GM12878 (cell line): ENCODE results near the gene PRR29. TPM values are rescaled to one million over a fixed set of nuclear protein-coding genes. Genes with fewer than 3 reads are reported as not detected.

Experiments
- ATAC-seq: fragments of 200-7000 bp; cut with Tn5 transposase; 3 replicates; pipeline ENCODE4 v1.9.1; 2020; ENCODE audit warnings: mild to moderate bottlenecking, moderate library complexity
- BruUV-seq: library from RNA; stranded (reverse); fragments of 400-500 nt; replicated peaks from 2 replicates; lab custom pipeline; 2021; lab: Mats Ljungman, UMichigan
- CTCF ChIA-PET: fragments of 300-600 bp; sonication (Branson Sonifier 250); formaldehyde crosslinking; extraction: SDS; loops from one replicate; lab custom pipeline; 2021; ENCODE audit warnings: inconsistent platforms; lab: Yijun Ruan, JAX
- POLR2A ChIA-PET: fragments of 350-600 bp; formaldehyde crosslinking; extraction: SDS; loops from one replicate; lab custom pipeline; 2021; ENCODE audit warnings: inconsistent platforms; lab: Charles Lee
- RAD21 ChIA-PET: fragments of 300-600 bp; sonication (Branson Sonifier 250); formaldehyde crosslinking; loops from one replicate; lab custom pipeline; 2023; ENCODE audit warnings: antibody characterized with exemption; ENCODE audit not compliant: unreplicated experiment; lab: Charles Lee
- SMC1A ChIA-PET: fragments of 300-600 bp; sonication (Branson Sonifier 250); formaldehyde crosslinking; loops from one replicate; lab custom pipeline; 2023; ENCODE audit not compliant: unreplicated experiment, uncharacterized antibody; lab: Charles Lee
- DNase-seq: peaks from one replicate; pipeline ENCODE4 v3.0.0-alpha.2; 2011; ENCODE audit warnings: low read depth, low spot score
- FAIRE-seq: peaks from 3 replicates; lab custom pipeline; 2011; peaks lifted over from hg19 to GRCh38; lab: Jason Lieb, UNC
- H2AFZ ChIP-seq: 2 replicates; pipeline ENCODE4 v1.6.0; 2011; ENCODE audit warnings: low read depth, low read length, control low read depth; ENCODE audit not compliant: control insufficient read depth
- H3K27ac ChIP-seq: 2 replicates; pipeline ENCODE4 v1.5.1; 2011; ENCODE audit warnings: control low read depth; ENCODE audit not compliant: control insufficient read depth, insufficient read depth
- H3K27me3 ChIP-seq, 2 experiments: replicated peaks in 1 of 2; 2 replicates each; pipeline versions ENCODE4 v1.6.0 to v1.6.1; 2011; ENCODE audit warnings: low read length in 1 of 2; ENCODE audit not compliant: control insufficient read depth in 2 of 2, insufficient read depth in 2 of 2
- H3K36me3 ChIP-seq, 2 experiments: 2 replicates each; pipeline ENCODE4 v1.5.1; 2011; ENCODE audit warnings: low read length in 1 of 2; ENCODE audit not compliant: control insufficient read depth in 2 of 2, insufficient read depth in 2 of 2
- H3K4me1 ChIP-seq: 2 replicates; pipeline ENCODE4 v1.6.1; 2011; ENCODE audit warnings: mild to moderate bottlenecking, low read length, moderate library complexity, mixed read lengths; ENCODE audit not compliant: control insufficient read depth, insufficient read depth
- H3K4me2 ChIP-seq: 2 replicates; pipeline ENCODE4 v1.6.0; 2011; ENCODE audit warnings: control low read depth; ENCODE audit not compliant: control insufficient read depth, insufficient read depth
- H3K4me3 ChIP-seq: fragments of 200-600 bp; sonication (generic); 2 replicates; pipeline ENCODE4 v1.5.1; 2016
- H3K79me2 ChIP-seq: 2 replicates; pipeline ENCODE4 v1.6.0; 2011; ENCODE audit warnings: low read length; ENCODE audit not compliant: control insufficient read depth, insufficient read depth
- H3K9ac ChIP-seq: 2 replicates; pipeline ENCODE4 v1.8.0; 2011; ENCODE audit warnings: low read length, control low read depth, mixed read lengths; ENCODE audit not compliant: control insufficient read depth, insufficient read depth
- H3K9me3 ChIP-seq: replicated peaks from 3 replicates; pipeline ENCODE4 v1.5.1; 2011; ENCODE audit warnings: mild to moderate bottlenecking, low read length; ENCODE audit not compliant: control insufficient read depth, insufficient read depth
- H4K20me1 ChIP-seq: 2 replicates; pipeline ENCODE4 v1.6.0; 2011; ENCODE audit not compliant: control insufficient read depth, insufficient read depth
- BRCA1 ChIP-seq: IDR thresholded peaks from 2 replicates; pipeline ENCODE4 v1.6.1; 2011; ENCODE audit warnings: low read depth, low read length, improper control_type of control experiment
- ESRRA ChIP-seq: IDR thresholded peaks from 2 replicates; pipeline ENCODE4 v1.6.1; 2012; ENCODE audit warnings: mild to moderate bottlenecking, low read length, improper control_type of control experiment
- ETV6 ChIP-seq, 2 experiments: fragments of 450-650 bp in 1 of 2; IDR thresholded peaks in 1 of 2; conservative IDR thresholded peaks in 1 of 2; 2 replicates each; pipeline ENCODE4 v1.6.1; 2014; ENCODE audit warnings: antibody characterized with exemption in 1 of 2, borderline replicate concordance in 1 of 2, low read depth in 1 of 2, mild to moderate bottlenecking in 1 of 2, moderate library complexity in 1 of 2
- IKZF2 ChIP-seq, 2 experiments: fragments of 450-650 bp; IDR thresholded peaks; 2 replicates each; pipeline ENCODE4 v1.6.1; 2017; ENCODE audit warnings: mild to moderate bottlenecking in 2 of 2, moderate library complexity in 2 of 2
- KAT2A ChIP-seq: conservative IDR thresholded peaks from 2 replicates; pipeline ENCODE4 v1.6.1; 2011; ENCODE audit warnings: low read depth, low read length; ENCODE audit not compliant: control insufficient read depth
- NR2F1 ChIP-seq: fragments of 450-650 bp; conservative IDR thresholded peaks from 2 replicates; pipeline ENCODE4 v1.6.1; 2017; ENCODE audit warnings: mild to moderate bottlenecking
- SIX5 ChIP-seq: IDR thresholded peaks from 2 replicates; pipeline ENCODE4 v1.6.1; 2011; ENCODE audit warnings: mild to moderate bottlenecking, low read depth, low read length, moderate library complexity; ENCODE audit not compliant: severe bottlenecking
- TAF1 ChIP-seq: IDR thresholded peaks from 2 replicates; pipeline ENCODE4 v1.6.1; 2011; ENCODE audit warnings: mild to moderate bottlenecking, low read depth, low read length, borderline replicate concordance
- WGBS: methylation state at CpG from one replicate; pipeline ENCODE4 v1.1.6; 2016; ENCODE audit warnings: low lambda C conversion rate; ENCODE audit not compliant: insufficient replicate concordance, insufficient coverage; ENCODE audit errors: missing lambda C conversion rate; 5-methylcytosine and 5-hydroxymethylcytosine counted together
- in situ Hi-C: fragments of 300-500 bp; cut with MboI; formaldehyde crosslinking; loops from 9 replicates; pipeline ENCODE4 v1.14.3; 2018; ENCODE audit warnings: mixed read lengths
- intact Hi-C: fragments of 100-400 bp; cut with micrococcal nuclease; formaldehyde crosslinking; loops from one replicate; pipeline ENCODE4 v1.14.2; 2022; ENCODE audit not compliant: unreplicated experiment
- polyA plus RNA-seq, 11 experiments: library from polyadenylated mRNA; depleted of rRNA in 4 of 11; unstranded in 6 of 11; stranded (reverse) in 5 of 11; fragments of >200 nt; fragmentation: Nextera tagmentation in 4 of 11; fragmentation: Illumina TruSeq in 1 of 11; extraction: Ambion mirVana in 4 of 11; extraction: Trizol in 1 of 11; gene quantifications; 1 replicate in 1 of 11; 2 replicates in 10 of 11; pipeline versions ENCODE4 v1.2.1 to v1.2.3, GENCODE V29; 2011 to 2016; ENCODE audit warnings: inconsistent platforms in 2 of 11, missing spikeins in 2 of 11, low read depth in 1 of 11
- total RNA-seq, 4 experiments: library from RNA; depleted of rRNA in 3 of 4; stranded (reverse); fragments of >200 nt in 3 of 4; fragmentation: Illumina TruSeq in 1 of 4; extraction: Trizol in 1 of 4; gene quantifications; 2 replicates each; pipeline versions ENCODE4 v1.2.1 to v1.2.3, GENCODE V29; 2013 to 2021

The PRR29 gene
- total and polyA plus RNA-seq, 10 of the 15 experiments (the other 5 are each of a cell fraction or from before 2014, with no cell fraction given): 0.01 to 2.4 (median 0.18) TPM; not detected in 3

- ChIA-PET CTCF (interaction anchor here (1.5 to 2.2 kb wide), 3 partner anchors 11 to 94 kb away, joined by 6 to 15 read pairs (median 10); no protein-coding TSS in a partner anchor), SMC1A (interaction anchor here (0.6 to 1.6 kb wide), 4 partner anchors 11 to 26 kb away, joined by 3 to 5 read pairs (median 4); no protein-coding TSS in a partner anchor), POLR2A (no interaction called here), RAD21 (interaction anchor here (1.2 kb wide), 1 partner anchor 10 kb away, joined by 4 read pairs; no protein-coding TSS in a partner anchor)
- no peak overlapping the region for H3K9ac ChIP-seq
- intact Hi-C loops: no loop called here
- no peaks in the 10 kb centered on the region for H3K4me1 ChIP-seq
- H3K27ac ChIP-seq: no peak overlapping the region
- in situ Hi-C loops: loop anchor here (25.0 kb wide), 1 partner anchor 248 kb away; no protein-coding TSS in a partner anchor
- no peaks in the 10 kb centered on the region for H4K20me1 ChIP-seq
- no peak overlapping the region for H3K4me2 ChIP-seq
- no peaks in the 10 kb centered on the region for H3K9me3 ChIP-seq
- H3K4me3 ChIP-seq: no peak overlapping the region
- TF ChIP-seq NR2F1: no peak
- TF ChIP-seq KAT2A: no peak
- TF ChIP-seq SIX5: no peak
- no peak for TF ChIP-seq BRCA1
- no peak for TF ChIP-seq IKZF2 (IDR thresholded peaks at IDR 0.05)
- no peak for TF ChIP-seq ESRRA
- TF ChIP-seq TAF1: no peak
- TF ChIP-seq ETV6 (conservative IDR thresholded peaks at IDR 0.05 in 1 of 2, IDR thresholded peaks at IDR 0.05 in 1 of 2; ENCODE audit: borderline replicate concordance in 1 of 2, low read depth in 1 of 2): no peak
- no peak overlapping the region for H2AFZ ChIP-seq
- peaks cover 4% of the 10 kb centered on the region in 2 experiments for H3K36me3 ChIP-seq
- DNase-seq (no peak), ATAC-seq (no peak), FAIRE-seq (no peak)
- no peaks in the 10 kb centered on the region for H3K27me3 ChIP-seq
- no TSS peak for BruUV-seq
- H3K79me2 ChIP-seq: no peaks in the 10 kb centered on the region
- 98% methylated on average over 3 of the region's 3 CpGs for WGBS
Observed at GRCh38 chr17:64039106-64039400, 40.9 kb downstream of the PRR29 start.
